GM18870 (cell line): Measurements from ENCODE around the gene FKBP14.
"Not testable (repeated sequence)": the region's sequence is repeated elsewhere in the genome, so short reads cannot be mapped to it uniquely, and the experiment has no call there.

ENCODE experiments used
- ATAC-seq: cut with Tn5 transposase; IDR thresholded peaks from one replicate; pipeline ENCODE4 v1.9.1; 2021; ENCODE audit warnings: moderate library complexity; ENCODE audit not compliant: unreplicated experiment

Gene FKBP14, protein sequence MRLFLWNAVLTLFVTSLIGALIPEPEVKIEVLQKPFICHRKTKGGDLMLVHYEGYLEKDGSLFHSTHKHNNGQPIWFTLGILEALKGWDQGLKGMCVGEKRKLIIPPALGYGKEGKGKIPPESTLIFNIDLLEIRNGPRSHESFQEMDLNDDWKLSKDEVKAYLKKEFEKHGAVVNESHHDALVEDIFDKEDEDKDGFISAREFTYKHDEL

DNA sequence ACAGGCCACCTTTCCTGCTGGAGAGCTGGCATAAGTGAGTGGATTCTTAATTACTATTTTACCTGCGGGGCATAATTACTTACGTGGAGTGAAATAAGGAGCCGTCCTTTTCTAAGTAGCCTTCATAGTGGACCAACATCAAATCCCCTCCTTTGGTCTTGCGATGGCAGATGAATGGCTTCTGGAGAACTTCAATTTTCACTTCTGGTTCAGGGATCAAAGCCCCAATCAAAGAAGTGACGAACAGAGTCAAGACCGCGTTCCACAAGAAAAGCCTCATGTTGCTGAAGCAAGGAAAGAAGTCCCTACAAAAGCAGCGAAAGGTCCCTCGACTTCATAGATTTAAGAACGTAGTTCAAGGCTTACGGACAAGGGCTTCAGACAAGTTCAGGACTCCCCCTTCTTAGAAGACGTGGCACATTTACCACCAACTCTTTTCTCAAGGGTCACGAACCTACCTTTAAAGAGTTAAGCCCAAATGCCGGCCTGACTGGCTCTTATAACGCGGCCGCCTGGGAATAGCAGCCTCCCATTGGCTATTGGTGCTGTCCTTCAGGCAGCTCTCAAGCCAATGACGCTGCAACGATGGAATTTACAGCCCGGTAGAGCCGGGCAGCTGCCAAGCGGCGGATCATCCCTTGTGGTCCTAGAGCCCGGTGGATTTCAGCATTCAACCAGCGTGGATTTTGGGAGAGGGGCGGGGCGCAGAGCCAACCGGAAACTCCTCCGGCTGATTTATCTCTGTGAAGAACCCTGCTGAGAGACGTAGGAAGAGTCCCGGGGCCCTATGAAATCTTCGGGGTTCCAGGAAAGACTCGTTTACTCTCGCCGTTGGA lies at the start of gene FKBP14:
FKBP14 (minus strand) TSS at position 474 of the 836 bp plus-strand sequence; CDS start at position 280, 194 bp downstream.
- ATAC-seq, result peak; percentile 84

DNA sequence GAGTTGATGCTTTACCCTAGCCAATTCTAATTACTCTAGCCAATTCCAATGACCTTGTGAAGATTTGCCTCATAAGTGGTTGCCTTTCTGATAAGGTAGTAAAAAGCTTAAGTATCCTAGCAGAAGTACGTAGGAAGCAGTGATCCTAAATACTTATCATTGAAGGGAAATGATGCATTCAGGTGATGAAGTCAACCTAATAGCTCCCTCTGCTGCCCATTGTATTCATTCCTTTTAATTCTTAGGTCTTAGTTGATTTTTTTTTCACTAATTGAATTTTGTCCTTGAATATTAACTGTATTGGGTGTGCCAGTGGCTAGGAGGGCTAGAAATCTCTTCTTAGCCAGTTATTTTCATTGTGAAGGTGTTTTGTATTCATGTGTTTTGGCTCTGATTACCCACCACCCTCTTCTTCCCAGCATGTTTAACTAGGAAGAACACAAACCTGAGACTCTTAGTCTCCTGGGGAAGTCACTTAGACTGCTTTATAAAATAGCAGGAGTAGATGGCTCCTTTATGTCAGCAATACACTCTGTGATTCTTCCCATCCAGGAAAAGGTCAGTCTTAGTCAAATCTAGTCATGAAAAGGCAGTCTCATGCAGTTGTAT lies 48.0 kb upstream of the FKBP14 start:
- ATAC-seq, result no peak

DNA sequence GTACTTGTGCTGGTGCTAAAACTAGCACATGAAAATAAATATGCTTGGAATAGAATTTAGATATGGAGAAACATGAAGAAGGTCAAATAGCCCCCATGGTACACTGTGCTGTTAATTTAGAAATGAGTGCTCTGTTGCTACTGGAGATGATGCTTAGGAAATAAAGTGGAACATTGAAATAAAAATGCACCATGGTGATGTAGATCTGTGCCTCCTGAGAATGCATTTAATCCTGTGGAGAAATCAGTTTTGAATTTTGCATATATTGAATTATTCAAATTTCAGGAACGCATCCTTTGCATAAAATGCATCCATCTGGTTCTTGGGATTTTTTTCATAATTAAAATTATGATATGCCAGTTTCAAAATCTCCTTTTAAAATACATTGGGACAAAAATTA lies 46.2 kb upstream of the FKBP14 start:
- ATAC-seq, result no peak

DNA sequence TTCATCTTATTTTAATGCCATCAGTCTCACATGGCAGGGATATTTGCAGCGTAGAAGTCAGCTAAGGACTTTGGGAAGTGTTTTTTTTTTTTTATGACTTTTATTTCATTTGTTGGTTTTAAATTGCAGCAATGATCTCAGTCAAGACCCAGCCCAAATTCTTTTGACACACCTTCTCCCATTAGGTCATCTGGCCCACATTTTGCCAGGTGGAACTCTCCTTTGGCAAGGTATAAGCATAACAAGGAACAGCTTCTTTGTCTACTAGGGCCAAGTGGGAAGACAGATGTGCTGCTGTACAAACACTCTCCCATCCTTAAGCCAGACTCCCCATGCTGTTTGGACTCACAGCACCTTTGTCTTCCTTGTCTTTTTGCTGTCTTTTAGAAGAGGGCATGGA lies 43.5 kb upstream of the FKBP14 start:
- ATAC-seq, result no peak

DNA sequence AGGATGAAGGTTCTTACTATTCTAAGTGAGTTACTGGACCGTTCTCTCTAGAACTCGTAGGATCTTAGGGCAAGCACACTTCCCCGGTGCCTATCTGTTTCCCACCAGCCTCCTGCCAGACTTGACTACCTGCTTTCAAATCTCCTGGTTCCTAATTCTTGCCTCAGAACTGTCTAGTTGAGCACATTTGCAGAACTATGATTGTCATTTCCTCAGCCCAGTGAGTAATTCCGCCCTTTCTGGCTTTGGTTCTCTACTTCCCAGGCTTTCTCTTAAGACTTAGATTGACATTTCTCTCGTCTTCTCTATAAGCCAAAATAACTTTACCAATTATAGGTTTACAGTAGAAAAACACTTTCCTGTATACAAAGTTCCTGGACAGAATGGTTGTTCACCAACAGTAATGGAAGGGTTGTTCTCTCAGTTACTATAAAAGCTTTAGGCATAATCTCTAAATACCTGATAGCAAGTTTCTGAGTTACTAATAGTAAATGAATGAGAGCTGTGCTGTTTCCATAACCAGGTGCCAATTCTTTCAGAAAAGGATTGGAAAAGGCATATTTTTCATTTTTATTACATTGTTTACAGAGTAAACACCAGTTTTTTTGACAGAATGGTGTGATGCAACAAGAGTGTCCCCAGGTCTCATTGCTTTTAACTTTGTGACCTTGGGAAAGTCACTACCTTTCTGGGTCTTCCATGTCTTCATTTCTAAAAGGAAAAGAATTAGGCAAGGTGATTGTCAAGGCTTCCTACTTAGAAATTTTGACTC lies 42.8 kb upstream of the FKBP14 start:
- ATAC-seq, result no peak

DNA sequence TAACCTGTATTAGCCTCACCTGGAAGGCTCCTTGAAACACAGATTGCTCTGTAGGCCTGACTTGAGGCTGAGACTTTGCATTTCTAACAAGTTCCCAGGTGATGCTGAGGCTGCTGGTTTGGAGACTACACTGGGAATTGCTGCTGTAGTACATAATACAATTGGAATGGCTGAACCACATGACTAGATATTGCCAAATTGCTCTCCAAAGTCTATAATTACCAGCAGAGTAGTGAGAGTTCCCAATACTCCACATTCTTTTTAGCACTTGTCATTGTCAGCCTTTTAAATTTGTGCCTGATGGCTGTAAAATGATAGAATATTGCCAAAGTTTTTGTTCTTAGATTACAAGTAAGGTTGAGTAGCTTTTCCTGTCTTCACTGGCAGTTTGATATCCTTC lies 41.6 kb upstream of the FKBP14 start:
- no peak for ATAC-seq

DNA sequence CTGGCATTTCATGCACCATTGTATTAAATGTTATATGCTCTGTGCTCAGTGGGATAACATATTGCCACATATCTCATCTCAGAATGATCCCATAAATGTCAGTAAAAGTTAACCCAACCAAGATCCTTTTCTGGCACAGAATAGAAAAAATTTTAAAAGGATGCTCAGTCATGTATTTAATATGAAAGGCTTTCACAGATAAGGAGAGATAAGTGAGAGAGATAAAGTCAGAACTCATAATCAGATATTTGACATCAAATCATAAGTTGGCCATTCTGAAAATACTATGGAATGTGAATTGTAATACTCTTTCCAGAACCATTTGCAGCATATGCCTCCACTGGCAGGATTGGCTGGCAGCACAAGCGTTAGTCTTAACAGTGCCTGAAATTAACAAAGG lies 40.2 kb upstream of the FKBP14 start:
- no peak for ATAC-seq

DNA sequence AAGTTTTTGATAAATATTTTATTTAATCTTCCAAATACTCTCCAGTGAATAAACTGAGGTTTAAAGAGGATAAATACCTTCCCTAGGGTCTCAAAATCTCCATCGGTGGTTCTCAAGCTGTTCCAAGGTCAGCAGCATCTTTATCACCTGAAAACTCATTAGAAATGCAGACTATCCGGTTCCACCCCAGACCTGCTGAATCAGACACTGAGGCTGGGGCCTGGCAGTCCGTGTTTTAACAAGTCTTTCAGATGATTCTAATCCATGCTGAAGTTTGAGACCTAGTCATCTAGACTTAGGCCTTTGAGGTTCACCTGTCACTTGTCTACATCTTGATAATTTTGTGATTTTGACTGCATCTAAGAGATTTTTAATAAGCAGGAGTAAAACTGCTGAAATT lies 39.2 kb upstream of the FKBP14 start:
- no peak for ATAC-seq

DNA sequence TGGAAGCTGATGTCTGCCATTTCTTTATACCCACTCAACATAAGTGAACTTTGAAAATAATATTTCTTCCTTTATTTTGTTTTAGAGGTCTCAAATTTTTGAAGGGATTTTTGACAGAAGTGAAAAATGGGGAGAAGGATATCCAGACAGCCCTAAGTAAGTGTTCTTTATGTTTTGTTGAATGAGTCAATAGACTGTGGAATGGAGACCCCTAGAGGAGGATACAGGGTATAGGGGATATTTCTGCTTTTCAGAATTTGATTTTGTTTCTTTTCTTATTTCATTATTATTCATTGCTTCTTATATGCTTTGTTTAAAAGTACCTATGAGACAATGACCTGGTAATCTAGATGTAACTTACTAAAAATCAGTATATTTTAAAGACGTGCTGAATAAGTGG lies 36.1 kb upstream of the FKBP14 start:
- ATAC-seq, result no peak

DNA sequence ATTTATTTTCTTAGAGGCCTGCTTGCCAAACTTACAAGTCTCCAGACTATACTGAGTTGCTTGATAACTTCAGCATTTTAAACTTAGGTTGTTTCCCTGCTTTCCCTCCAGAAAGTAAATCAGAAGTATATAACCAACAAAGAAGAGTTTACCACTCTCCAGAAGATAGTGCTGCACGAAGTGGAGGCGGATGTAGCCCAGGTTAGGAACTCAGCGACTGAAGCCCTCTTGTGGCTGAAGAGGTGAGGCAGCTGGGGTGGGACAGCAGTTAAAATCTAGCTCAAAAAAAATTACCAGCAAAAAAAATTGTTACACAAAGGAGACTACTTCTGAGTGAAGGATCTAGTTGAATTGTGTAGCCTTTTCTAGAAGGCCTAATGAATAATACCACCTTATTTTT lies 35.3 kb upstream of the FKBP14 start:
- ATAC-seq, result not testable (repeated sequence)

DNA sequence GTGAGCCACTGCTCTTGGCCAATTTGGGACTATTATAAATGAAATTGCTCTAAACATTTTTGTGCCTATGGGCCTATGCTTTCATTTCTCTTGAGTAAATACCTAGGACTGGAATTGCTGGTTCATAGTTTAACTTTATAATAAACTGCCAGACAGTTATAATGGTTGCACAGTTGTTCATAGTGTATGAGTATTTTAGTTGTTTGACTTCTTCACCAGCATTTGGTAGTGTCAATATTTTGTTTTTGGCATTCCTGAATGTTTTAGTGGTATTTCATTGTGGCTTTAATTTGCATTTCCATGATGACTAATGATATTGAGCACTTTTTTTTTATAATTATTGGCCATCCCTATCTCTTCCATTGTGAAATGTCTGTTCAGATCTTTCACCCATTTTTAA lies 31.2 kb upstream of the FKBP14 start:
- ATAC-seq, result no peak

DNA sequence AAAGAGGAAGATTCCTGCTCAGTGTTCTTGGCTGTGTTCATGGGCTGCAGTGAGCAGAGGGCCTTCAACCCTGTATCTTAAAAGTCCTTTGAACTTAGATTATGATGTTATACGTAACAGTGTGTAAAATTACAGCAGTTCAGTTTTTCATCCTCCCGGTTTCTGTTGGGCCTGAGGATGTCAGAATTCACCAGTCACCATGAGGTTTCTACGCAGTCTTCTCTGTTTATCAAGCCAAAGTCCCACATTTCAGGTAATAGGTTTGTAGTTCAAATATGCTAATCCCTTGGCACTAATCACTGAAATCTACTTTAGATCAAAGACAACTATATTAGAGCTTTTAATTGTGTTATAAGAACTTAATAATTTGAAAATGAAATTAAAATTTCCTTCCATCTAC lies 26.6 kb upstream of the FKBP14 start:
- ATAC-seq, result no peak

DNA sequence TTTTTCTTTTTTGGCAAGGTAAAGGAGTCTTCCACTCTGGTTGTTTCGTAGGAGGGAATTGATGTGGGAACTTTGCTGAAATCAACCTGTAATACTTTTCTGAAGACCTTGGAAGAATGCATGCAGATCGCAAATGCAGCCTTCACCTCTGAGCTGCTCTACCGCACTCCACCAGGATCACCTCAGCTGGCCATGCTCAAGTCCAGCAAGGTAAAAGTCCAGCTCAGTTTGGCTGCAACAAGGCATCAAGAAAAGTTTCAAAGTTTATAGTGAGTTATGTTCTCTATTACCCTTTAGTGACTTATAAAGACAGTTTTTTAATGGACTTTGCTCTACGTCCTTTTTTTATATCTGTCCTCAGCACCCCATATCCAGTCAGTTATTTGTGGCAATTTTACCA lies 22.7 kb upstream of the FKBP14 start:
- ATAC-seq, result no peak

DNA sequence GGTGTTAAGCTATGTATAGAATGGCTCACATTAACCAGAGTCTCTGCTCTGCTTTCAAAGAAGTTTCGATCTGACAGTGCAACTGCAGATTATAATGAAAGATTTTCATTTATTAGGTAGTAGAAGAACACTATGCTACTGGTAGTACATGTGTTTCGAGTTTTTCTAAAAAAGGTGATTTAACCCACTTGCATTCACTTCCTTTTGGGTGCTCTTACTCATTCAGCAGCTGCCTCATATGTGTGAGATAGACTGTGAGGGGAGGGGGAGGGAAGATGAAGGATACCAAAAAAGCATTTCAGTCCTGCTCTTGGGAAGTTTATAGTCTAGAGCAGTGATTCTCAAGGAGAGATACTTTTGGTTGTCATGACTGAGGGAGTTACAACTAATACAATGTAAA lies 22.1 kb upstream of the FKBP14 start:
- ATAC-seq, result no peak

DNA sequence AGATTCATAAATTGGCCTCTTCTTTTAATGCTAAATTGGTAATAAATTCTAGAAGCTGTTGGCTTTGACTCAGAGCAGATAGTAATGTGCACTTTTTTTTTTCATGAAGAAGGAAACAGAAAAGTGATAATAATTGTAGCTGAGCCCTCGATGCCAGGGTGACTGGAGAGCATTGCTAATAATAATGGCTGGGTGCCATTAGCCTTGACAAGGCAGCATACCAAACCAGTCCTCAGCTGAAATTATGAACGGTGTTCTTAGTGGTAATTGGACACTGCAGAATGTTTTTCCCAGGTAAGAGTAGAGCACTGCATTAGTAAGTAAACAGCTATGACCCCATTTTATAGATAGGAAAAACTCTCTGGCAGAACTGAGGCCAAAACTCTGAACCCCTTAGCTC lies 20.6 kb upstream of the FKBP14 start:
- no peak for ATAC-seq

DNA sequence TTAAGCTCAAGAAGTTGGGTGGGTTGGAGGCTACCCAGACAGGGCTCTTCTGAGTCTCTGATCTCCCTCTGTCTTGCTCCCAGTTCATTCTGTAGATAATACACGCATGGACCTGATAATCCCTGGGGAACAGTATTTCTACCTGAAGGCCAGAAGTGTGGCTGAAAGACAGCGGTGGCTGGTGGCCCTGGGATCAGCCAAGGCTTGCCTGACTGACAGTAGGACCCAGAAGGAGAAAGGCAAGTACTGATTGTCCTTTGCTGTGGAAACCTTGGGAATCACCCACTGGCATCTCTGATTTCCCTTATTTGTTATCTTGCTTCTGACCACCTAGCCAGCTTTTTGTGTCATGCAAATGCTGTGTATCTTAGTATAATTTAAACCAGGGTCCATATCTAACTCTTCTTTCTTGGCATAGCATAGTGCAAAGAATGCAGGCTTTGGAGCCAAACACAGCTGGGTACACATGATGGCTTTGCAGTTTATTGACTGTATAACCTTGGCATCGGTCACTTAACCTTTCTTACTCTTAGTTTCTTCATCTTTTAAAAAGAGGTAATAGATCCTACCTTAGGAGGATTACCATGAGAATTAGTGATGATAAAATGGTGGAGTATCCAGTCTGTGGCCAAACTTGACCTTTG lies 19.7 kb upstream of the FKBP14 start:
- no peak for ATAC-seq

DNA sequence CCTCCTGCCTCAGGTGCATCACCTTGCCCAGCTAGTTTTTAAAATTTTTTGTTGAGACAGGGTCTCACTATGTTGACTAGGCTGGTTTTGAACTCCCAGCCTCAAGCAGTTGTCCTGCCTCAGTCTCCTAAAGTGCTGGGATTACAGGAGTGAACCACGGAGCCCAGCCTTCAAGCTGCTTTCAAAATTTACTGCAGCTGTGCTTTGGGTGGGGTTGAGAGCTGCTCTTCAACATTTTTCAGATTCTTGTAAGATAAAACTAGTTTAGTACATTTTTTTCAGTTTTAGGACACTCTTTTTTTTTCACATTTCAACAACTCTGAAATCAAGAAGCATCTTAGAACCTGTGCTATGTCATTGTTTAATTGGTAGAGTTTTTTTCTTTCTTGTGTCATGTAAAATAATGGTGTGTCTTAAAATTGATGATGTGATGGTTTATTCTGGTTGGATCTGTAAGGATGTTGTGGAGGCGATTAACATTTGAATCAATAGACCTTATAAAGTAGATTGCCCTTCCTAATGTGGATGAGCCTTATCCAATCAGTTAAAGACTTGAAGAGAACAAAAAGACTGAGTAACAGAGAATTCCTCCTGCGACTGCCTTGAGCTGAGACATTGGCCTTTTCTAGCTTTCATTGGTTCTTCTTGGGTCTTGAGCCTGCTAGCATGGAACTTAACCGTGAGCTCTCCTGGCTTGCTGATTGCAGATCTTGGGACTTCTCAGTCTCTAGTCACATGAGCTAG lies 15.2 kb upstream of the FKBP14 start:
- ATAC-seq, result no peak

DNA sequence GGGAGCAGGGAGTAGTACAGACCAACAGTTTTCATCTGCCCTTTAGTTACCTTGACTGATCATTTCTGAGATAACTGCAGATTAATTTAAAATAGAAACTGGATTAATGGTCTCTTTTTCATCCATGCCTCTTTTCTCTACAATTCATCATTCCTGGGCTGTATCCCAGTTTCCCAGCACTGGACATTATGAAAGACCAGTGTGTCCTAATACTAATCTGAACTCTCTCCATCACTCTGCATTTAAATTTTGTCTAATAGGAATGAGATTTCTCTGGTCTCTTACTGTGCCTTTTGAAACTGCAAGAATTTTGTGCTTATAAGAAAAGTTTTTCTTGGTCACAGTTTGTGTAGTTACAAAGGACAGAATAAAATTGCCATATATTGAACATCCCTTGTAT lies 14.4 kb upstream of the FKBP14 start:
- ATAC-seq, result no peak

DNA sequence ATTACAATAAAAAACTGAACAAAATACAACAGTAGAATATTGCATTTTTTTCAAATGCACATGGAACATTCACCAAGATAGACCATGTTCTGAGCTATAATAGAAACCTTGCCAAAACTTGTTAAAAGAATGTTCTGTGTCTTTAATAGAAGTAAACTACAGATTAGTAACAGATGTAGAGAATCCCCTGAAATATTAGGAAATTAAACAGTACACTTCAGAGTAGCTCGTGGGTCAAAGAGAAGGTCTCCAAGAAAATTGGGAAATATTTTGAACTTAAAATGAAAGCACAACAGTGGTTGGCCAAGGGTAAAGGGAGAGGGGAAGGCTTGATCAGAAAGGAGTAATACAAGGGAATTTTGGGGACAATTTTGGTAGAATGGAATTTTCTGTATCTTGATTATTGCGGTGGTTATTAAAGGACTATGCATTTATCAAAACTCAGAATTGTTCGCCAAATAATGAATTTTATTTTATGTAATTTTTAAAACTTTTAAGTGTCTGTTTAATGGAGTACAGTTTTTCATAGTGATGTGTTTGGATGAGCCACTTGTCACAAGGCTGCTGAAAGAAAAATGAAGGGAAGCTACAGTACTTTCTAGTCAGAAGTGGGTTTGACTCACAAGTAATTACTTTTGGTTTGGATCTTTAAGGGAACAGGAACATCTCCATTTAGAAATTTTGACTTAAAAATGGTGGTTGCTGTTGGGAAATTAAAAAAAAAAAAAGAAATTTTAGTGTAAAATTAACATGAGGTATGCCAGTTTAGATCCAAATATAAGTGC lies 11.9 kb upstream of the FKBP14 start:
- ATAC-seq, result no peak

DNA sequence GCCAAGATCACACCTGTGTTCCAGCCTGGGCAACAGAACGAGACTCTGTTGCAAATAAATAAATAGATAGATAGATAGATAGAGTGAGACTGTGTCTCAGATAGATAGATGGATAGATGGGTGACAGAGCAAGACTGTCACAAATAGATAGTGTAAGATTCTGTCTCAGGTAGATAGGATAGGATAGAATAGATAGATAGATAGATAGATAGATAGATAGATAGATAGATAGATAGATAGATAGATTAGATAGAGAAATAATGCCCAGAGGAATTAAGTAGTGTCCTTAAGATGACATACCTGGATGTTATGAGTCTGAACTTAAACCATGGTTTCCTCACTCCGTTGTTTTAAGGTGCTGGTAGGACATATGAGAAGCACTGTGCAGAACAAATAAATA lies 9.7 kb upstream of the FKBP14 start:
- no peak for ATAC-seq
